Hematopoietic multipotent progenitor cell treated with erythropoietin and hydrocortisone succinate and interleukin-3 and kit ligand, for 4 days (in vitro differentiated cells): ENCODE measurements around the gene FES.
"Not testable (repeated sequence)": the region's sequence is repeated elsewhere in the genome, so short reads cannot be mapped to it uniquely, and the experiment has no call there.

Experiments used
- DNase-seq: peaks from one replicate; pipeline ENCODE4 v3.0.0-alpha.2; 2015

The FES gene

GRCh38 chr15:90862487-90862886 is 21.8 kb upstream of the FES start:
- no peak for DNase-seq

GRCh38 chr15:90862964-90863778 is 21.1 kb upstream of the FES start:
- DNase-seq: peak; percentile 67

GRCh38 chr15:90863987-90864386 is 20.3 kb upstream of the FES start:
- DNase-seq: no peak

GRCh38 chr15:90864507-90864906 is 19.8 kb upstream of the FES start:
- DNase-seq: no peak

- no peak for DNase-seq
Measured at GRCh38 chr15:90865702-90866101, 18.6 kb upstream of the FES start.

GRCh38 chr15:90866161-90866715 is 18.1 kb upstream of the FES start:
- DNase-seq: no peak

GRCh38 chr15:90866800-90867199 is 17.5 kb upstream of the FES start:
- no peak for DNase-seq

GRCh38 chr15:90868261-90868689 is 16.0 kb upstream of the FES start, which contains the start of gene FURIN:
FURIN (plus strand) TSS chr15:90868588; CDS start chr15:90875741, 7,153 bp downstream.
- no peak for DNase-seq

GRCh38 chr15:90869140-90869541 is 15.2 kb upstream of the FES start:
- DNase-seq: peak; percentile 86

GRCh38 chr15:90869601-90870353 is 14.5 kb upstream of the FES start:
- DNase-seq: peak; percentile 88

- peak; percentile 43 for DNase-seq
Measured at GRCh38 chr15:90870354-90871138, 13.8 kb upstream of the FES start.

GRCh38 chr15:90871139-90871715 is 13.1 kb upstream of the FES start:
- peak; percentile 54 for DNase-seq

- peak; percentile 31 for DNase-seq
Measured at GRCh38 chr15:90871716-90872485, 12.4 kb upstream of the FES start.

GRCh38 chr15:90872486-90873184 is 11.7 kb upstream of the FES start:
- DNase-seq: peak; percentile 67

GRCh38 chr15:90873488-90873997 is 10.8 kb upstream of the FES start:
- no peak for DNase-seq

GRCh38 chr15:90873998-90874605 is 10.2 kb upstream of the FES start:
- DNase-seq: peak; percentile 82

GRCh38 chr15:90874986-90875385 is 9.3 kb upstream of the FES start:
- DNase-seq: not testable (repeated sequence)

GRCh38 chr15:90875549-90875981 is 8.7 kb upstream of the FES start:
- no peak for DNase-seq

GRCh38 chr15:90876046-90876445 is 8.3 kb upstream of the FES start:
- DNase-seq: no peak

- no peak for DNase-seq
Measured at GRCh38 chr15:90876512-90877170, 7.7 kb upstream of the FES start.
